BLaER1 treated with 17β-estradiol and CSF1 and Interleukin-3, amounts not matched to agents 10 nM and 100 nM (cell line): Measurements from ENCODE around the gene KIAA1755.
A peak's percentile ranks its signal among the peaks of the same experiment; 100 is the strongest.
"Not testable (repeated sequence)": the region's sequence is repeated elsewhere in the genome, so short reads cannot be mapped to it uniquely, and the experiment has no call there.

ENCODE experiments used
- H3K27ac ChIP-seq, 11 experiments: shearing (Covaris generic); formaldehyde crosslinking; 2 replicates each; pipeline ENCODE4 v1.8.1; 2022
- H3K27me3 ChIP-seq, 11 experiments: shearing (Covaris generic); formaldehyde crosslinking; 2 replicates each; pipeline ENCODE4 v1.8.1; 2022
- H3K36me3 ChIP-seq, 11 experiments: shearing (Covaris generic); formaldehyde crosslinking; 2 replicates each; pipeline ENCODE4 v1.8.1; 2022
- H3K4me1 ChIP-seq, 10 experiments: shearing (Covaris generic); formaldehyde crosslinking; 2 replicates each; pipeline ENCODE4 v1.8.1; 2022
- H3K4me2 ChIP-seq, 11 experiments: shearing (Covaris generic); formaldehyde crosslinking; 2 replicates each; pipeline ENCODE4 v1.8.1; 2022
- H3K4me3 ChIP-seq, 10 experiments: shearing (Covaris generic); formaldehyde crosslinking; 2 replicates each; pipeline ENCODE4 v1.8.1; 2022
- H3K9ac ChIP-seq, 11 experiments: shearing (Covaris generic); formaldehyde crosslinking; 2 replicates each; pipeline ENCODE4 v1.8.1; 2022
- H3K9me3 ChIP-seq, 11 experiments: shearing (Covaris generic); formaldehyde crosslinking; replicated peaks in 1 of 11; 2 replicates each; pipeline ENCODE4 v1.8.1; 2022
- H4K20me1 ChIP-seq, 11 experiments: shearing (Covaris generic); formaldehyde crosslinking; 2 replicates each; pipeline ENCODE4 v1.8.1; 2022
- Cebpa-rat ChIP-seq, 11 experiments: shearing (Covaris generic); IDR thresholded peaks; 2 replicates each; pipeline ENCODE4 v1.8.1; 2022

KIAA1755 gene

GRCh38 chr20:38284893-38285444, 24.4 kb upstream of the KIAA1755 start:
- Histone ChIP-seq H3K36me3 (no peaks in the 10 kb centered on the region), H3K9me3 (peaks cover 7 to 33% (median 11%) of the 10 kb centered on the region in 11 experiments), H3K4me2 (no peak overlapping the region), H3K4me3 (no peak overlapping the region), H3K27me3 (no peaks in the 10 kb centered on the region), H3K27ac (no peak overlapping the region), H4K20me1 (no peaks in the 10 kb centered on the region), H3K4me1 (peaks cover 23 to 32% (median 30%) of the 10 kb centered on the region in 10 experiments), H3K9ac (no peak overlapping the region)
- TF ChIP-seq Cebpa-rat (IDR thresholded peaks at IDR 0.05), result no peak

DNA sequence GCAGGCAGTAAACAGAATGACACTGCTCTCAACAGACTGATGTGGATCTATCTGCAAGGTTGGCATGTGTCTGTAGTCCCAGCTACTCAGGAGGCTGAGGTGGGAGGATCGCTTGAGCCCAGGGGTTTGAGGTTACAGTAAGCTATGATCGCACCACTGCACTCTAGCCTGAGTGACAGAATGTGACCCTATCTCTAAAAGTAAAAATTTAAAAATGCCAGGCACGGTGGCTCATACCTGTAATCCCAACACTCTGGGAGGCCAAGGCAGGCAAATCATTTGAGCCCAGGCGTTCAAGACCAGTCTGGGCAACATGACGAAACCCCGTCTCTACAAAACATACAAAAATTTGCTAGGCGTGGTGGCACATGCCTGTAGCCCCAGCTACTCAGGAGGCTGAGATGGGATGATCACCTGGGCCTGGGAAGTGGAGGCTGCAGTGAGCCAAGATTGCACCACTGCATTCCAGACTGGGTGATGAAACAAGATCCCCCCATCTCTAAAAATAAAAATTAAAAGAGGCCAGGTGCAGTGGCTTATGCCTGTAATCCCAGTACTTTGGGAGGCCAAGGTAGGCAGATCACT, 23.6 kb upstream of the KIAA1755 start:
- H3K27me3 ChIP-seq, H3K9ac ChIP-seq, H3K36me3 ChIP-seq, H3K4me3 ChIP-seq, H3K4me2 ChIP-seq, H3K27ac ChIP-seq, H4K20me1 ChIP-seq: not testable (repeated sequence)
- H3K9me3 ChIP-seq, result peaks cover 7 to 33% (median 11%) of the 10 kb centered on the region in 11 experiments
- peaks cover 29 to 40% (median 37%) of the 10 kb centered on the region in 10 experiments for H3K4me1 ChIP-seq

- TF ChIP-seq Cebpa-rat (IDR thresholded peaks at IDR 0.05), result no peak
- no peaks in the 10 kb centered on the region for H3K27me3 ChIP-seq
- no peak overlapping the region for H3K4me2 ChIP-seq
- peaks cover 7 to 33% (median 11%) of the 10 kb centered on the region in 11 experiments for H3K9me3 ChIP-seq
- H4K20me1 ChIP-seq, result no peaks in the 10 kb centered on the region
- H3K27ac ChIP-seq, result no peak overlapping the region
- H3K9ac ChIP-seq, result no peak overlapping the region
- no peak overlapping the region for H3K4me3 ChIP-seq
- H3K36me3 ChIP-seq, result no peaks in the 10 kb centered on the region
- peaks cover 28 to 42% (median 35%) of the 10 kb centered on the region in 10 experiments for H3K4me1 ChIP-seq
Measured at GRCh38 chr20:38283236-38283635, 22.7 kb upstream of the KIAA1755 start.

GRCh38 chr20:38281176-38281915, 20.8 kb upstream of the KIAA1755 start:
- H3K4me3 ChIP-seq, H3K4me2 ChIP-seq, H3K27ac ChIP-seq, H4K20me1 ChIP-seq, H3K27me3 ChIP-seq, H3K36me3 ChIP-seq, H3K9ac ChIP-seq: not testable (repeated sequence)
- Histone ChIP-seq H3K4me1 (peaks cover 13 to 38% (median 26%) of the 10 kb centered on the region in 10 experiments; a peak in 17 of 20 replicates), H3K9me3 (peaks cover 7 to 33% (median 11%) of the 10 kb centered on the region in 11 experiments)

DNA sequence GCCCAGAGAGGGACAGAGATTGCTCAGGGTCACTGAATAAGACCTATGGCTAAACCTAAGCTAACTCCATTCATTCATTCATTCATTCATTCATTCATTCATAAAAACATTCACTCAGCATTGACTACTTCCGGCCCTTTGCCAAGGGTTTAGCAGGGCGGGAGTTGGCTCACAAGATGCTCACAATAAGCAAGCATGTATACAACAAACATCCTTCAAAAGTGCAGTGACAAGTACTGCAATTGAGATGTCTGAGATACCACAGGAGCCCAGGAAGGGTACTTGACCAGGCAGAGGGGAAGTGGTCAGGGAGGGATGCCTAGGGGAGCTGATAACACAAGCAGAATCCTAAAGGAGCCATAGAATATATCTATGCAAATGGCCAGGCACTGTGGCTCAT, 18.2 kb upstream of the KIAA1755 start:
- H3K36me3 ChIP-seq, result no peaks in the 10 kb centered on the region
- H4K20me1 ChIP-seq, result no peaks in the 10 kb centered on the region
- H3K27ac ChIP-seq, result no peak overlapping the region
- H3K27me3 ChIP-seq, result no peaks in the 10 kb centered on the region
- no peak for TF ChIP-seq Cebpa-rat (IDR thresholded peaks at IDR 0.05)
- peak overlapping the region in 7 of 11 experiments; percentile 1 to 59 (median 33); a peak in 8 of 22 replicates for H3K4me2 ChIP-seq
- H3K4me1 ChIP-seq, result peaks cover 13 to 58% (median 40%) of the 10 kb centered on the region in 10 experiments; a peak in 19 of 20 replicates
- H3K9me3 ChIP-seq, result peaks cover 7 to 15% (median 10%) of the 10 kb centered on the region in 11 experiments
- no peak overlapping the region for H3K9ac ChIP-seq
- no peak overlapping the region for H3K4me3 ChIP-seq

DNA sequence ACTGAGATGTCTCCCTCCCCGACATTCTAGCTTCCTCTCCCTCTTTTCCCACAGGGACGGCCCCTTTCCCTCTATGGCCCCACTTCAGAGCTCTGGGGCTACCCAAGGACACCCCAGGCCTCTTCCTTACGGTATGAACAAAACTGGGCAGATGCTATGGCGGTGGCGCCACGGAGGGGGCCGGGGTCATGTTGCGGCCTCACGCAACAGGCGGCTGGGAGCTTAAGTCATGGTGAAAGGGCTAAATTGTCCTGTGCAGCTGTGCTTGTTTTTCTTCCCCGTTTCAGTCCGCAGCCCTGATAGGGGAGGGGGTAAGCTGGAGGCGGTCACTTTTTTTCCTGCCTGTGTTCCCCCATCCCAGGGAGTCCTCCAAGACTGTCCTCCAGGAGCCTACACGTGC, 17.6 kb upstream of the KIAA1755 start:
- no peak for TF ChIP-seq Cebpa-rat (IDR thresholded peaks at IDR 0.05)

GRCh38 chr20:38277691-38278090, 17.2 kb upstream of the KIAA1755 start:
- Histone ChIP-seq H3K4me3 (no peak overlapping the region), H3K4me1 (peaks cover 13 to 58% (median 40%) of the 10 kb centered on the region in 10 experiments; a peak in 19 of 20 replicates), H3K27me3 (no peaks in the 10 kb centered on the region), H3K9me3 (peaks cover 7 to 15% (median 10%) of the 10 kb centered on the region in 11 experiments), H3K9ac (no peak overlapping the region), H3K36me3 (no peaks in the 10 kb centered on the region), H3K27ac (0 out of 22 replicates have a peak overlapping the region, but pooled peaks of 2 of the 11 experiments have one; percentile 5 to 15), H4K20me1 (no peaks in the 10 kb centered on the region), H3K4me2 (peak overlapping the region in 4 of 11 experiments; percentile 3 to 59 (median 40); a peak in 4 of 22 replicates)
- TF ChIP-seq Cebpa-rat (IDR thresholded peaks at IDR 0.05), result no peak

More for the DNA sequence above, 17.6 kb upstream of the KIAA1755 start:
- Histone ChIP-seq H3K36me3 (no peaks in the 10 kb centered on the region), H3K9me3 (peaks cover 7 to 15% (median 10%) of the 10 kb centered on the region in 11 experiments), H3K27me3 (no peaks in the 10 kb centered on the region), H3K9ac (no peak overlapping the region), H3K4me1 (peaks cover 13 to 58% (median 40%) of the 10 kb centered on the region in 10 experiments; a peak in 19 of 20 replicates), H3K4me2 (peak overlapping the region in 4 of 11 experiments; percentile 3 to 59 (median 40); a peak in 5 of 22 replicates), H3K4me3 (no peak overlapping the region), H4K20me1 (no peaks in the 10 kb centered on the region), H3K27ac (0 out of 22 replicates have a peak overlapping the region, but pooled peaks of 2 of the 11 experiments have one; percentile 5 to 15)

DNA sequence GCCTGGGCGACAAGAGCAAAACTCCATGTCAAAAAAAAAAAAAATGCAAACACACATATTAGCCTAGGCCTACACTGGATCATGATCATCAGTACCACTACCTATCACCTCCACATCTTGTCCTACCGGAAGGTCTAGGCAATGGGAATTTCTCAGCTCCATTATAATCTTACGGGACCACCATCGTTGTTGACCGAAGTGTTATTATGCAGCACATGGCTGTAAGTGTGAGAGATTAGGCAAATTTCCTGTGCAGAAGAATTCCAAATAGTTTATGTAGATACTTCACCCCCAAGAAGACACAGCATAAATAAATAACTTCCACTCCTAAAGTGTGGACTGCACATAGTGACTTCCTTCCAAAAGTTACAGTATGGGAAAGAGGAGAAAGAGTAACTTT, 16.8 kb upstream of the KIAA1755 start:
- Histone ChIP-seq H3K9me3 (peaks cover 7 to 15% (median 10%) of the 10 kb centered on the region in 11 experiments), H3K9ac (no peak overlapping the region), H3K4me2 (no peak overlapping the region), H3K27ac (0 out of 22 replicates have a peak overlapping the region, but pooled peaks of 1 of the 11 experiments have one; percentile 84), H4K20me1 (no peaks in the 10 kb centered on the region), H3K4me3 (no peak overlapping the region), H3K36me3 (no peaks in the 10 kb centered on the region), H3K27me3 (no peaks in the 10 kb centered on the region), H3K4me1 (peaks cover 13 to 59% (median 40%) of the 10 kb centered on the region in 10 experiments; a peak in 19 of 20 replicates)
- no peak for TF ChIP-seq Cebpa-rat (IDR thresholded peaks at IDR 0.05)
